Neutrophil (primary cell): ENCODE data around the gene NR3C2.
"Not testable (repeated sequence)": the region's sequence is repeated elsewhere in the genome, so short reads cannot be mapped to it uniquely, and the experiment has no call there.

Source experiments
- H3K27ac ChIP-seq: fragments of 200-600 bp; sonication (generic); 2 replicates; pipeline ENCODE4 v1.5.1; 2016; ENCODE audit warnings: mild to moderate bottlenecking, moderate library complexity
- H3K27me3 ChIP-seq: fragments of 200-600 bp; sonication (generic); 2 replicates; pipeline ENCODE4 v1.6.0; 2016; ENCODE audit warnings: mild to moderate bottlenecking
- H3K36me3 ChIP-seq: fragments of 200-600 bp; sonication (generic); 2 replicates; pipeline ENCODE4 v1.5.1; 2017
- H3K4me1 ChIP-seq, 2 experiments: fragments of 200-600 bp in 1 of 2; sonication (generic) in 1 of 2; 1 replicate in 1 of 2; 2 replicates in 1 of 2; pipeline versions ENCODE4 v1.5.1 to v1.6.1; 2013 to 2016; ENCODE audit warnings: low read depth in 1 of 2, low read length in 1 of 2, mild to moderate bottlenecking in 1 of 2, moderate library complexity in 1 of 2; ENCODE audit not compliant: control insufficient read depth in 1 of 2, insufficient read depth in 1 of 2
- H3K4me3 ChIP-seq, 2 experiments: fragments of 200-600 bp in 1 of 2; sonication (generic) in 1 of 2; 1 replicate in 1 of 2; 2 replicates in 1 of 2; pipeline ENCODE4 v1.5.1; 2013 to 2016; ENCODE audit warnings: low read depth in 1 of 2, low read length in 1 of 2, mild to moderate bottlenecking in 1 of 2, moderate library complexity in 1 of 2
- H3K9me3 ChIP-seq: fragments of 200-600 bp; sonication (generic); 2 replicates; pipeline ENCODE4 v1.5.1; 2016
- CTCF ChIP-seq: fragments of 200-600 bp; sonication (generic); IDR thresholded peaks from 2 replicates; pipeline ENCODE4 v1.5.1; 2016; ENCODE audit warnings: antibody characterized with exemption

The NR3C2 gene

GRCh38 chr4:148192526-148192925, 249.7 kb downstream of the NR3C2 start:
- Histone ChIP-seq H3K36me3 (no peaks in the 10 kb centered on the region), H3K4me3 (no peak overlapping the region), H3K4me1 (no peaks in the 10 kb centered on the region), H3K9me3 (no peaks in the 10 kb centered on the region), H3K27ac (no peak overlapping the region), H3K27me3 (no peaks in the 10 kb centered on the region)
- TF ChIP-seq CTCF, result no peak

GRCh38 chr4:148187454-148188222, 254.6 kb downstream of the NR3C2 start:
- not testable (repeated sequence) for H3K4me1 ChIP-seq, H3K27ac ChIP-seq, H3K27me3 ChIP-seq, H3K4me3 ChIP-seq, H3K9me3 ChIP-seq, H3K36me3 ChIP-seq

- Histone ChIP-seq H3K4me1 (no peaks in the 10 kb centered on the region), H3K36me3 (no peaks in the 10 kb centered on the region), H3K4me3 (no peak overlapping the region), H3K9me3 (no peaks in the 10 kb centered on the region), H3K27me3 (no peaks in the 10 kb centered on the region), H3K27ac (no peak overlapping the region)
- no peak for TF ChIP-seq CTCF
Measured at GRCh38 chr4:148184922-148185321, 257.3 kb downstream of the NR3C2 start.

- Histone ChIP-seq H3K4me3 (no peak overlapping the region), H3K36me3 (no peaks in the 10 kb centered on the region), H3K9me3 (no peaks in the 10 kb centered on the region), H3K4me1 (no peaks in the 10 kb centered on the region), H3K27me3 (no peaks in the 10 kb centered on the region), H3K27ac (no peak overlapping the region)
- no peak for TF ChIP-seq CTCF
Measured at GRCh38 chr4:148182230-148182911, 259.8 kb downstream of the NR3C2 start.

- no peaks in the 10 kb centered on the region for H3K27me3 ChIP-seq
- H3K27ac ChIP-seq, result no peak overlapping the region
- no peaks in the 10 kb centered on the region for H3K4me1 ChIP-seq
- H3K36me3 ChIP-seq, result no peaks in the 10 kb centered on the region
- H3K9me3 ChIP-seq, result no peaks in the 10 kb centered on the region
- no peak overlapping the region for H3K4me3 ChIP-seq
- TF ChIP-seq CTCF, result no peak
Measured at GRCh38 chr4:148173397-148174017, 268.7 kb downstream of the NR3C2 start.

GRCh38 chr4:148171596-148171995, 270.6 kb downstream of the NR3C2 start:
- no peaks in the 10 kb centered on the region for H3K36me3 ChIP-seq
- TF ChIP-seq CTCF, result no peak

More at GRCh38 chr4:148171596-148171995, 270.6 kb downstream of the NR3C2 start:
- Histone ChIP-seq H3K4me1 (no peaks in the 10 kb centered on the region), H3K27ac (no peak overlapping the region), H3K9me3 (no peaks in the 10 kb centered on the region), H3K27me3 (no peaks in the 10 kb centered on the region), H3K4me3 (no peak overlapping the region)
